Spleen (tissue), 11 donors: ENCODE results near the gene AKR1B15. TPM values are rescaled to one million over a fixed set of nuclear protein-coding genes. Genes with fewer than 3 reads are reported as not detected.

Experiments used
- DNase-seq: peaks from one replicate; pipeline ENCODE4 v3.0.0-alpha.2; 2020
- H3K27ac ChIP-seq, 8 donors: fragments of 200-600 bp; sonication (generic) in 7 of 8; 1 replicate in 4 of 8; 2 replicates in 4 of 8; pipeline versions ENCODE4 v1.5.0 to v1.8.0; 2016 to 2021; ENCODE audit warnings: inconsistent platforms in 4 of 8, mild to moderate bottlenecking in 4 of 8, moderate library complexity in 1 of 8
- H3K27me3 ChIP-seq, 7 donors: fragments of 200-600 bp; sonication (generic) in 6 of 7; replicated peaks in 1 of 7; 1 replicate in 4 of 7; 2 replicates in 3 of 7; pipeline versions ENCODE4 v1.5.0 to v1.8.0; 2016 to 2021; ENCODE audit warnings: inconsistent platforms in 3 of 7, mild to moderate bottlenecking in 1 of 7
- H3K36me3 ChIP-seq, 6 donors: fragments of 200-600 bp; sonication (generic) in 5 of 6; 1 replicate in 4 of 6; 2 replicates in 2 of 6; pipeline versions ENCODE4 v1.5.0 to v1.8.0; 2016 to 2021; ENCODE audit warnings: inconsistent platforms in 2 of 6
- H3K4me1 ChIP-seq, 6 donors: fragments of 200-600 bp; sonication (generic) in 5 of 6; 1 replicate in 3 of 6; 2 replicates in 3 of 6; pipeline versions ENCODE4 v1.5.0 to v1.8.0; 2016 to 2021; ENCODE audit warnings: inconsistent platforms in 3 of 6
- H3K4me3 ChIP-seq, 8 donors: fragments of 200-600 bp; sonication (generic) in 7 of 8; 1 replicate in 4 of 8; 2 replicates in 4 of 8; pipeline versions ENCODE4 v1.5.0 to v1.8.0; 2016 to 2021; ENCODE audit warnings: inconsistent platforms in 4 of 8, mild to moderate bottlenecking in 4 of 8, moderate library complexity in 2 of 8
- H3K9me3 ChIP-seq, 8 donors: fragments of 200-600 bp; sonication (generic) in 7 of 8; 1 replicate in 4 of 8; 2 replicates in 4 of 8; pipeline versions ENCODE4 v1.5.0 to v1.8.0; 2016 to 2021; ENCODE audit warnings: inconsistent platforms in 4 of 8
- POLR2A ChIP-seq, 3 donors: fragments of 450-650 bp; IDR thresholded peaks; one replicate each; pipeline ENCODE4 v1.5.1; 2017; ENCODE audit warnings: antibody characterized with exemption in 3 of 3, mild to moderate bottlenecking in 1 of 3
- POLR2AphosphoS5 ChIP-seq, 3 donors: sonication (generic); formaldehyde crosslinking; IDR thresholded peaks; one replicate each; pipeline ENCODE4 v1.5.1; 2017; ENCODE audit warnings: antibody characterized with exemption in 3 of 3
- WGBS, 5 donors: extraction: QIAGEN DNeasy Blood & Tissue Kit in 3 of 5; methylation state at CpG; one replicate each; pipeline versions ENCODE4 v1.1.5 to v1.1.7; 2013 to 2018; 5-methylcytosine and 5-hydroxymethylcytosine counted together
- intact Hi-C: fragments of 100-400 bp; cut with DNase I; formaldehyde crosslinking; loops from one replicate; pipeline ENCODE4 v1.15.0; 2023; ENCODE audit warnings: low total_unique reads
- polyA plus RNA-seq, 3 donors: library from polyadenylated mRNA; stranded (reverse); fragments of 200-250 nt; gene quantifications; one replicate each; pipeline ENCODE4 v1.2.1, GENCODE V29; 2013
- total RNA-seq, 7 donors: library from RNA; depleted of rRNA in 3 of 7; stranded (reverse); fragments of >200 nt in 3 of 7; fragmentation: NEBNext Ultra II Directional in 4 of 7; extraction: Animal tissue kit (Norgen Biotek cat#: 25700) in 4 of 7; gene quantifications; one replicate each; pipeline versions ENCODE4 v1.1.0 to v1.2.1, GENCODE V29; 2016 to 2021
- TF ChIP-seq, protein P1 (sequence below), 11 experiments: fragments of 200-600 bp in 7 of 11; fragments of 450-650 bp in 4 of 11; sonication (generic) in 4 of 11; IDR thresholded peaks in 8 of 11; conservative IDR thresholded peaks in 3 of 11; 1 replicate in 7 of 11; 2 replicates in 4 of 11; pipeline versions ENCODE4 v1.4.0 to v1.8.0; 2016 to 2021; ENCODE audit warnings: antibody characterized with exemption in 11 of 11, inconsistent platforms in 4 of 11, mild to moderate bottlenecking in 1 of 11
- donor health status: healthy with polysubstance abuse.
- donor health status: DM: no; HTN: no; CAD: no; lungs with moderate emphysema.
- donor health status: DM: no; HTN: no; CAD: no.
- donor health status: Bipolar disorder and iron deficiency.
- donor health status: healthy.
- donor health status: DM: no; HTN: no; CAD: no.
- donor health status: DM: yes; HTN: yes; CAD: no.

AKR1B15 gene
- total and polyA plus RNA-seq, 10 donors: not detected

DNA sequence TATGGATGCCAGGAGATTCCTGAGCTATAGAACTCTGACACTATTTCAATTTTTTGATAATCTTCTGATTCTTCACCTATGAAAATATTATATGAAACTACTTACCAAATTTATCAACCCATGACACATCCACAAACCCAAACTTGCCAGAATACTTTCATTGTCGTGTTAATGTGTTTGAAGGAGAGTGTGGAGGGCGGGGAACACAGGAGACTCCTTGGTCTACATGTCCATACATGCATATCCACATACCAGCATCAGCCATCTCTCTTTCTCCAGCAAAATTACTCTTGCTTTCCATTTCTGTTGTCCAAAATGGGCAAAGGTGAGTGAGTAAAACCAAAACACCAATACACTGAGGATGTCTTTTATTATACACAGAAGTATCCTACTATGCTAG, 74.3 kb downstream of the AKR1B15 start:
- H3K9me3 ChIP-seq: no peaks in the 10 kb centered on the region
- TF ChIP-seq POLR2AphosphoS5 (IDR thresholded peaks at IDR 0.05) (no peak), POLR2A (IDR thresholded peaks at IDR 0.05) (no peak)
- TF ChIP-seq, protein P1, sequence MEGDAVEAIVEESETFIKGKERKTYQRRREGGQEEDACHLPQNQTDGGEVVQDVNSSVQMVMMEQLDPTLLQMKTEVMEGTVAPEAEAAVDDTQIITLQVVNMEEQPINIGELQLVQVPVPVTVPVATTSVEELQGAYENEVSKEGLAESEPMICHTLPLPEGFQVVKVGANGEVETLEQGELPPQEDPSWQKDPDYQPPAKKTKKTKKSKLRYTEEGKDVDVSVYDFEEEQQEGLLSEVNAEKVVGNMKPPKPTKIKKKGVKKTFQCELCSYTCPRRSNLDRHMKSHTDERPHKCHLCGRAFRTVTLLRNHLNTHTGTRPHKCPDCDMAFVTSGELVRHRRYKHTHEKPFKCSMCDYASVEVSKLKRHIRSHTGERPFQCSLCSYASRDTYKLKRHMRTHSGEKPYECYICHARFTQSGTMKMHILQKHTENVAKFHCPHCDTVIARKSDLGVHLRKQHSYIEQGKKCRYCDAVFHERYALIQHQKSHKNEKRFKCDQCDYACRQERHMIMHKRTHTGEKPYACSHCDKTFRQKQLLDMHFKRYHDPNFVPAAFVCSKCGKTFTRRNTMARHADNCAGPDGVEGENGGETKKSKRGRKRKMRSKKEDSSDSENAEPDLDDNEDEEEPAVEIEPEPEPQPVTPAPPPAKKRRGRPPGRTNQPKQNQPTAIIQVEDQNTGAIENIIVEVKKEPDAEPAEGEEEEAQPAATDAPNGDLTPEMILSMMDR (IDR thresholded peaks at IDR 0.05 in 8 of 11, conservative IDR thresholded peaks at IDR 0.05 in 3 of 11): no peak
- no peaks in the 10 kb centered on the region for H3K36me3 ChIP-seq
- 63 to 84% (median 73%) methylated on average over 2 of the region's 2 CpGs for WGBS, 5 donors
- no peak overlapping the region for H3K27ac ChIP-seq
- intact Hi-C loops: no loop called here
- H3K4me1 ChIP-seq: no peaks in the 10 kb centered on the region
- H3K4me3 ChIP-seq: no peak overlapping the region
- no peak for DNase-seq
- peaks cover 0 to 25% (median 0%) of the 10 kb centered on the region in 7 donors for H3K27me3 ChIP-seq

DNA sequence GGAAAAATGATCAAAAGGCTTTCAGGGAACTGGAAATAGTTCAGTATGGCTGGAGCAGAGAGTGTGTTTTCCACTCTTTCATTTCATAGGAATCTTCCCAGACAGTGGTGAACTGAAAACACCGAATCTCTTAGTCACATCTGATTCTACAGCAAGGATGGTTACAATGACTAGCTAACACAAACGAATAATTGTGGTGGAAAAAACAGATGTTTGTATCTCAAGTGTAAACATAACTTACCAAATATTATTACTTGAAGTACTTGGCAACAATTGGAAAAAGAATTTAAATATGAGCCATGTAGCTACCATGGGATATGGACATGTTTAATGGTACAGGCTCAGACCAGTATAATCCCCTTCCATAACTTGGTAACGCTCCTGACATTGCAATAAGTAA, 76.6 kb downstream of the AKR1B15 start:
- no peak overlapping the region for H3K27ac ChIP-seq
- WGBS, 5 donors: 70 to 83% (median 77%) methylated on average over 3 of the region's 3 CpGs
- H3K4me3 ChIP-seq: no peak overlapping the region
- H3K27me3 ChIP-seq: peaks cover 0 to 32% (median 0%) of the 10 kb centered on the region in 7 donors
- no peaks in the 10 kb centered on the region for H3K9me3 ChIP-seq
- H3K36me3 ChIP-seq: no peaks in the 10 kb centered on the region
- H3K4me1 ChIP-seq: no peaks in the 10 kb centered on the region
- no peak for DNase-seq
- intact Hi-C loops: no loop called here
- TF ChIP-seq POLR2A (IDR thresholded peaks at IDR 0.05): no peak
- TF ChIP-seq POLR2AphosphoS5 (IDR thresholded peaks at IDR 0.05): no peak
- TF ChIP-seq, protein P1 (IDR thresholded peaks at IDR 0.05 in 8 of 11, conservative IDR thresholded peaks at IDR 0.05 in 3 of 11): no peak

DNA sequence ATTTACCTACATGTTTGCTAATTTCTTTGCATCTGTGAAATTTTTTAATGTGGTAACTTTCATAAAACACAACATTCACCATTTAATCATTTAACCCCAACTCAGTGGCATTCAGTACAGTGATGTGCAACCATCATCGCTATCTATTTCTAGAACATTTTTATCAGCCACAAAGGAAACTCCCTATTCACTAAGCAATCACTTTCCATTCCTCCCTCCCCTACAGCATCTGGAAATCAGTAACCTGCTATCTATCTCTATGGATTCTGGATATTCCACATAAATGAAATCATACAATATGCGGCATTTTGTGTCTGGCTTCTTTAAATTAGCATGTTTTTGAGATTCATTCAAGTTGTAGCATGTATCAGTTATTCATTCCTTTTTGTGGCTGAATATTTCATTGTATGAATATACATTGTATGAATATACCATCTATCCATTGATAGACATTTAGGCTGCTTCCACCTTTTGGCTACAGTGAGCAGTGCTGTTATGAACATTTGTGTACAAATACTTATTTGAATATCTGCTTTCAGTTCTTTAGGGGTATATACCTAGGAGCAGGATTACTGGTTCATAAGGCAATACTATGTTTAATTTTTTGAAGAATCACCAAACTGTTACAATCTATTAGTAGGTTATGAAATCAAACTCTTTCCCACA, 78.3 kb downstream of the AKR1B15 start:
- H3K9me3 ChIP-seq: no peaks in the 10 kb centered on the region
- intact Hi-C loops: no loop called here
- peaks cover 0 to 24% (median 0%) of the 10 kb centered on the region in 7 donors for H3K27me3 ChIP-seq
- no peak overlapping the region for H3K4me3 ChIP-seq
- WGBS, 5 donors: 68 to 95% (median 91%) methylated on average over 2 of the region's 2 CpGs
- no peak overlapping the region for H3K27ac ChIP-seq
- no peaks in the 10 kb centered on the region for H3K4me1 ChIP-seq
- TF ChIP-seq, protein P1 (IDR thresholded peaks at IDR 0.05 in 8 of 11, conservative IDR thresholded peaks at IDR 0.05 in 3 of 11): no peak
- no peak for TF ChIP-seq POLR2AphosphoS5 (IDR thresholded peaks at IDR 0.05)
- no peak for TF ChIP-seq POLR2A (IDR thresholded peaks at IDR 0.05)
- H3K36me3 ChIP-seq: no peaks in the 10 kb centered on the region
- no peak for DNase-seq

DNA sequence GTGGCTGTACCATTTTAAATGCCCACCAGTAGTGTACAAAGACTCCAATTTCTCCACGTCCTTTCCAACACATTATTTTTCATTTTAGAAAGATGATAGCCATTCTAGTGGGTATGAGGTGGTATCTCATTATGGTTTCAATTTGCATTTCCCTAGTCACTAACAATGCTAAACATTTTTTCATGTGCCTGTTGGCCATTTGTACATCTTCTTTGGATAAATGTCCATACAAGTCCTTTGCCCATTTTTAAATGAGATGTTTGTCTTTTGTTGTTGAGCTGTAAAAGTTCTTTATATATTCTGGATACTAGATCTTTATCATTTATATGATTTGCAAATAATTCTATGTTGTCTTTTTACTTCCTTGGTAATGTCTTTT, 78.9 kb downstream of the AKR1B15 start:
- no peak overlapping the region for H3K27ac ChIP-seq
- H3K36me3 ChIP-seq: no peaks in the 10 kb centered on the region
- H3K9me3 ChIP-seq: no peaks in the 10 kb centered on the region
- peaks cover 0 to 23% (median 0%) of the 10 kb centered on the region in 7 donors for H3K27me3 ChIP-seq
- TF ChIP-seq POLR2AphosphoS5 (IDR thresholded peaks at IDR 0.05): no peak
- TF ChIP-seq POLR2A (IDR thresholded peaks at IDR 0.05): no peak
- TF ChIP-seq, protein P1 (IDR thresholded peaks at IDR 0.05 in 8 of 11, conservative IDR thresholded peaks at IDR 0.05 in 3 of 11): no peak
- WGBS, 5 donors: 0 to 30% (median 0%) methylated on average over 1 of the region's 1 CpG
- no peaks in the 10 kb centered on the region for H3K4me1 ChIP-seq
- intact Hi-C loops: no loop called here
- no peak overlapping the region for H3K4me3 ChIP-seq
- DNase-seq: no peak
